ENCODE results near the gene LIME1.

The LIME1 gene, protein sequence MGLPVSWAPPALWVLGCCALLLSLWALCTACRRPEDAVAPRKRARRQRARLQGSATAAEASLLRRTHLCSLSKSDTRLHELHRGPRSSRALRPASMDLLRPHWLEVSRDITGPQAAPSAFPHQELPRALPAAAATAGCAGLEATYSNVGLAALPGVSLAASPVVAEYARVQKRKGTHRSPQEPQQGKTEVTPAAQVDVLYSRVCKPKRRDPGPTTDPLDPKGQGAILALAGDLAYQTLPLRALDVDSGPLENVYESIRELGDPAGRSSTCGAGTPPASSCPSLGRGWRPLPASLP

DNA sequence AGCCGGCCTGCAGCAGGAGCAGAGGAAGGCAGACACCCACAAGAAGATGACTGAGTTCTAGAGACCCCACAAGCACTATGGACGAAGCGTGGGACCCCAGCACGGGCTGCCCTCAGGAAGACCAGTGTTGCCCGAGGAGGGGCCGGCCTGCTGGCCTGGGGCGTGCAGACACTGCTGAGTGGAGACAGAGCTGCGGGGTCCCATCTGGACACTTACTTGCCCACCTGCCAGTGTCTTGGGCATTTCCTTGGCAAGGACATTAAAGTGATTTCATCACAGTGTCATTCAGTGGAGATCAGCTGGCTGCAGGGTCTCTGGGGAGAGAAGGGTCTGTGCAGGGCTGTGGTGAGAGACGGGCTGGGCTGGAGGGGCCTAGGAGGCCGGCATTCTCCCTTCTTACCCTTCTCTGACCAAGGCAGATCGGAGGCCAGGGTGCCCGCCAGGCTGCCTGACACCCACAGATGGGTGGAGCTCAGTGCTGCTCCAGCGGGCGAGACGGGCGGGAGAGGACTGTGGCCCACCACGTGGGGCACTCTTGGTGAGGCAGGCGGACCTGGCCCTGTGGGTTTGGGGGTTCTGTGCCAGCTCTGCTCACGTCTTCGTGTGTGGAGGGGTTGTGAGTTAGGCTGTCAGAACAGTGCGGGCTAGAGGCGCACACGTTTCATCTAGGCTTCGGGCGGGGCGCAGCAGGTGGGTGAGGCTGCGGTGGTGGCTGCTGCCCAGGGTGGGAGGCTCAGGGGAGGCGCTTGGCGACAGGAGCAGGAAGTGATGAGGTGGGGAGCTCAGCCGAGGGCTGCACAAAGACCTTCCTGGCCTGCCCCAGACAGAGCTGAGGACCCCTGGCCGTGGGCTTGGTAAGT, at the start of gene LIME1:
LIME1 (plus strand) TSS at position 806 of the 860 bp plus-strand sequence. CDS start 886 bp downstream, outside the sequence.
- Histone ChIP-seq H3K27ac (ENCODE audit: low read depth, low read length) (no peak within 1 kb of the TSS), H3K79me2 (ENCODE audit: control insufficient read depth, insufficient read depth, low read length, unreplicated experiment) (peaks cover under 1% of the 10 kb centered on the region), H3K36me3 (ENCODE audit: insufficient read depth, low read length) (no peaks in the 10 kb centered on the region), H3K4me3 (ENCODE audit: low read depth, low read length) (no peak within 1 kb of the TSS), H3K4me1 (ENCODE audit: control insufficient read depth, insufficient read depth, low read length, unreplicated experiment) (no peaks in the 10 kb centered on the region), H2AFZ (ENCODE audit: low read length, unreplicated experiment) (no peak within 1 kb of the TSS), H3K27me3 (ENCODE audit: insufficient read depth, low read length) (no peaks in the 10 kb centered on the region)

DNA sequence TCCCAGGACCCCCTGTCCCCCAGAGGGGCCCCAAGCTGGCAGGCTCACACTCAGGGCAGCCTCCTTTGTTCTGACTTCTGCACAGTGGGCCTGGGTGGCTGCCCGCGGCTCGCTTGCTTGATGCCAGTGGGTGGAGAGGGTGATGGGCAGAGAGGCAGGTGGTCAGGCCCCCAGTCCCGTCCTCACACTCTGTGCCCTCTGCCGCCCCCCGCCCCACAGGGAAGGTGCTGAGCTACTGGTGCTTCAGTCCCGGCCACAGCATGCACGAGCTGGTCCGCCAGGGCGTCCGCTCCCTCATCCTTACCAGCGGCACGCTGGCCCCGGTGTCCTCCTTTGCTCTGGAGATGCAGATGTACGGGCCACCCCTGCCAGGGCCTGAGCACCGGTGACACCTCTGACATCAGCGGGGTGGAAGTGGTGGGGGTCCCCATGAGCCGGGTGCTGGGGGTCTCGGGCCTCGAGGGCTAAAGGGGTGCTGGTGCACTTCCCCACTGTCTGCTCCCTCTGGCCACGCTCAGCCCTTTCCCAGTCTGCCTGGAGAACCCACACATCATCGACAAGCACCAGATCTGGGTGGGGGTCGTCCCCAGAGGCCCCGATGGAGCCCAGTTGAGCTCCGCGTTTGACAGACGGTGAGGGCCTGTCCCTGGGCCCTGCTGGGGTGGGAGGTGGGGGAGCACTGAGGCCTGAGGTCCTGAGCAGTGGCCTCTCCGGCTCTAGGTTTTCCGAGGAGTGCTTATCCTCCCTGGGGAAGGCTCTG, 48.9 kb upstream of the LIME1 start:
- Histone ChIP-seq H3K36me3 (ENCODE audit: insufficient read depth, low read length) (peaks cover 3% of the 10 kb centered on the region; the same call in 1 of the 2 replicates), H3K79me2 (ENCODE audit: control insufficient read depth, insufficient read depth, low read length, unreplicated experiment) (no peaks in the 10 kb centered on the region), H3K4me3 (ENCODE audit: low read depth, low read length) (no peak overlapping the region), H3K27ac (ENCODE audit: low read depth, low read length) (peak overlapping the region; percentile 95), H3K4me1 (ENCODE audit: control insufficient read depth, insufficient read depth, low read length, unreplicated experiment) (peaks cover 39% of the 10 kb centered on the region), H2AFZ (ENCODE audit: low read length, unreplicated experiment) (no peak overlapping the region), H3K27me3 (ENCODE audit: insufficient read depth, low read length) (no peaks in the 10 kb centered on the region)

DNA sequence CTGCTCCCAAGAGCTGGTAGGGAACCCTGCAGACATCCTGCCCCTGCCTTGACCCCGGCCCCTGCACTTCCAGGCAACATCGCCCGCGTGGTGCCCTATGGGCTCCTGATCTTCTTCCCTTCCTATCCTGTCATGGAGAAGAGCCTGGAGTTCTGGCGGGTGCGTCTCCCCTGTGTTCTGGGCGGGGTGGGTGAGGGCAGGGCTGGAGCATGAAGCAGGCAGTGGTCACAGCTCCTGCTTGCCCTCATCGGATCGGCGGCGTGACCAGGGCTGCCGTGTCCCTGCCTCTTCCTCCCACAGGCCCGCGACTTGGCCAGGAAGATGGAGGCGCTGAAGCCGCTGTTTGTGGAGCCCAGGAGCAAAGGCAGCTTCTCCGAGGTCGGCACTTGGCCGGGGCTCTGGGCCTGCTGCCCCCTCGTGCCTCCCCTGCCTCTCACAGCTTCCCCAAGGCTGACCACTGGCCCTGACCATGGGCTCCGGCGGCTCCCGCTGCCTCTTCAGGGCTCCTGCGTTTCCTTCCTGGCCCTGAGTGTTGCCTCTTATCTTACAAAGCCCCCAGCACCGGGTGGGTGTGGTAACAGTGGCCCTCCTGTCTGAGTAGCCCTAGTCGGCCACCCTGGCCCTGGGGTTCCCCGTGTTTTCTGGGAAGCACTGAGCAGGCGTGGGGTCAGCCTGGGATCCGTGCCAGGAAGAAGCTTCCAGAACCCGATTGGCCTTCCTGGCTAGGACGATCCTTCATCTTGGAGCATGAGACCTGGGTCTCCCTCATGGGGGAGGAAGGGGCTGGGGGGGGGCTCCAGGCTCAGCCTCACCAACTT, 48.0 kb upstream of the LIME1 start:
- Histone ChIP-seq H3K27ac (ENCODE audit: low read depth, low read length) (peak overlapping the region; percentile 95), H3K36me3 (ENCODE audit: insufficient read depth, low read length) (peaks cover under 1% of the 10 kb centered on the region; the same call in 1 of the 2 replicates), H2AFZ (ENCODE audit: low read length, unreplicated experiment) (no peak overlapping the region)

DNA sequence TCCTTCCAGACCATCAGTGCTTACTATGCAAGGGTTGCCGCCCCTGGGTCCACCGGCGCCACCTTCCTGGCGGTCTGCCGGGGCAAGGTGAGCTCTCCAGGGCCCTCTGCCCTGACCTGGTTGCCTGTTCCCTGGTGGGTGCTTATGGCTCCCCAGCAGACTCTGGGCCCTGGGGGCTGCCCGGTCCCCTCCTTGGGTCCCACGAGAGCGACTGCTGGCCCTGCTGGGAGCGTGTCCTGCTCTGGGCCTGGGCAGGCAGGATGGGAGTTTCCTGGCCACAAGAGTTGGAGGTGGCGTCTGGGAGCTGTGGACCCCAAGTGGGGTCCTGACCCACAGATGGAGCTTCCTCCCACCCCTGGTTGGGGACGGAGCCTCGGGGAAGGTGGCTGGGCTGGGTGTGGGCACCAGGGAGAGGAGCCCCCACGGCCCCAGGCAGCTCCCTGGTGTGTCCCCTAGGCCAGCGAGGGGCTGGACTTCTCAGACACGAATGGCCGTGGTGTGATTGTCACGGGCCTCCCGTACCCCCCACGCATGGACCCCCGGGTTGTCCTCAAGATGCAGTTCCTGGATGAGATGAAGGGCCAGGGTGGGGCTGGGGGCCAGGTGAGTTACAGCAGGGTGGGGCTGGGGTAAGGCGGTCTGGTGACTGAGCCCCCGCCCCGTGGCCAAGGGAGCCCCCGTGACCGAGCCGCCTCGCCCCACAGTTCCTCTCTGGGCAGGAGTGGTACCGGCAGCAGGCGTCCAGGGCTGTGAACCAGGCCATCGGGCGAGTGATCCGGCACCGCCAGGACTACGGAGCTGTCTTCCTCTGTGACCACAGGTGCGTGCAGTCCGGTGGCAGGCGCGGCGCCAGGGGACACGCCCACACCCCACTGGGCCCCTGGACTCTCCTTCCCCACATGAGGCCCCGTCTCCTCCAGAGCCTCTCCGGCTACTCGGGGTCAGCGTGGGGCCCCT, 47.1 kb upstream of the LIME1 start:
- Histone ChIP-seq H3K4me1 (ENCODE audit: control insufficient read depth, insufficient read depth, low read length, unreplicated experiment) (peaks cover 28% of the 10 kb centered on the region), H3K36me3 (ENCODE audit: insufficient read depth, low read length) (peaks cover 3% of the 10 kb centered on the region; the same call in 1 of the 2 replicates), H3K27me3 (ENCODE audit: insufficient read depth, low read length) (no peaks in the 10 kb centered on the region), H3K27ac (ENCODE audit: low read depth, low read length) (no peak overlapping the region), H3K79me2 (ENCODE audit: control insufficient read depth, insufficient read depth, low read length, unreplicated experiment) (no peaks in the 10 kb centered on the region), H3K4me3 (ENCODE audit: low read depth, low read length) (no peak overlapping the region), H2AFZ (ENCODE audit: low read length, unreplicated experiment) (no peak overlapping the region)

More for the DNA sequence above, 48.0 kb upstream of the LIME1 start:
- H3K4me1 ChIP-seq (ENCODE audit: control insufficient read depth, insufficient read depth, low read length, unreplicated experiment) = peaks cover 31% of the 10 kb centered on the region
- no peaks in the 10 kb centered on the region for H3K27me3 ChIP-seq (ENCODE audit: insufficient read depth, low read length)
- H3K79me2 ChIP-seq (ENCODE audit: control insufficient read depth, insufficient read depth, low read length, unreplicated experiment) = no peaks in the 10 kb centered on the region
- H3K4me3 ChIP-seq (ENCODE audit: low read depth, low read length) = no peak overlapping the region

DNA sequence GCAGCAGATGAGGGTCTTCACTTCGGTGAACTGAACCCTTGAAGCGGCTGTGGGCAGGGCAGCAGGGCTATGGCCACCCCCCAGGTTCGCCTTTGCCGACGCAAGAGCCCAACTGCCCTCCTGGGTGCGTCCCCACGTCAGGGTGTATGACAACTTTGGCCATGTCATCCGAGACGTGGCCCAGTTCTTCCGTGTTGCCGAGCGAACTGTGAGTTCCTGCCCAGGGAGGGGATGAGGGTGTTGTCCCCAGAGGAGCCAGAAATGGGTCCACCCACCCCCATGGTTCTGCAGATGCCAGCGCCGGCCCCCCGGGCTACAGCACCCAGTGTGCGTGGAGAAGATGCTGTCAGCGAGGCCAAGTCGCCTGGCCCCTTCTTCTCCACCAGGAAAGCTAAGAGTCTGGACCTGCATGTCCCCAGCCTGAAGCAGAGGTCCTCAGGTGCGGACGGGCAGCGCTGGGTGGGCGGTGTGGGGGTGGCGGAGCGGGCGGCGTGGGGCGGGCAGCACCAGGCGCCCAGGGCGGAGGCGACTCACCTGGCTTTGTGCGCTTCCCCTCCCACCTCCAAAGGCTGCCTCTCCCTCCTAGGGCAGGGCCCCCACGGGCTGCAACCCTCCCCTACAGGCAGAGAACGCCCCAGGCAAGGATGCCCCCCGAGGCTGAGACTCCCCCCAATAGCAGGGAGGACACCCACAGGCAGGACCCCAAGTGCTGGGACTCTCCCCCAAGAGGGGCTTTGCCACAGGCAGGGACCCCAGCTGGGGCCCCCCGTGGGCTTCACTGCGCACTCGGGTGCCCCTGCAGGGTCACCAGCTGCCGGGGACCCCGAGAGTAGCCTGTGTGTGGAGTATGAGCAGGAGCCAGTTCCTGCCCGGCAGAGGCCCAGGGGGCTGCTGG, 46.2 kb upstream of the LIME1 start:
- Histone ChIP-seq H3K4me1 (ENCODE audit: control insufficient read depth, insufficient read depth, low read length, unreplicated experiment) (peaks cover 28% of the 10 kb centered on the region), H3K27me3 (ENCODE audit: insufficient read depth, low read length) (no peaks in the 10 kb centered on the region), H3K27ac (ENCODE audit: low read depth, low read length) (no peak overlapping the region)

DNA sequence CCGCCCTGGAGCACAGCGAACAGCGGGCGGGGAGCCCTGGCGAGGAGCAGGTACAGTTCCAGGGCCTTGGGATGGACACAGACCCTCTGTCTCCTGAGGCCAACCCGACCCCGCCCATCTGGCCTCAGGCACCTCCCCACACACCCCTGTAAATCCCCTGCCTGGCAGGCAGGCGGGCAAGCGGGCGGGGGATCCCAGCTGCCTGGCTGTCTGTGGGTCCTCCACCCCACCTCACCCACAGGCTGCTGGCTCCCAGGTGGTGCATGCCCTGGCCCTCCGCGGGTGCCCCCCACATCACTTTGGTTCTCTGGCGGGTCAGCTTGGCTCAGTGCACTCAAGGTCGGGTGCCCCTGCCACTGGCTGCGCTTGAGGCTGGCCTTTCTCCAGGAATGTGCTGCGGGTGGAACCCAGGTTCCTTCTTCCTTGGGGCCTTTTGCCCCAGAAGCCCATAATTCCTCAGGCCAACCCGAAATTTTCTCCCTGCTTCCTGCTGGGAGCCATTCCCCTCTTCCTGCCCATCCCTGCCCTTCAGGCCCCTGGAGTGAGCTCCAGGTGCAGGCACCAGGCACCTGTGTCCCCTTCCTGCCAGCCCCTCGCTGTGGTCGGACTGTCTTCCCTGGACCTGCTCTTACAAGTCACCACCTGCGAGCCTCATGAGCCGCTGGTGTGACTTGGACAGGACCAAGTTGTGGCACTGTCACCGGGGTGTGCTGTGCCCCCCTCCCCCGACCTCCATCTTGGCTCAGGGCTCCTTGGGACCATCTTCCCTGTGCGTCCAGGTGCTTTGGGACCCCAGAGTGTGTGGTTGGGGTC, 45.4 kb upstream of the LIME1 start:
- Histone ChIP-seq H3K4me3 (ENCODE audit: low read depth, low read length) (no peak overlapping the region), H2AFZ (ENCODE audit: low read length, unreplicated experiment) (no peak overlapping the region), H3K79me2 (ENCODE audit: control insufficient read depth, insufficient read depth, low read length, unreplicated experiment) (no peaks in the 10 kb centered on the region), H3K4me1 (ENCODE audit: control insufficient read depth, insufficient read depth, low read length, unreplicated experiment) (peaks cover 23% of the 10 kb centered on the region), H3K27me3 (ENCODE audit: insufficient read depth, low read length) (no peaks in the 10 kb centered on the region), H3K36me3 (ENCODE audit: insufficient read depth, low read length) (peaks cover 6% of the 10 kb centered on the region; the same call in 1 of the 2 replicates), H3K27ac (ENCODE audit: low read depth, low read length) (no peak overlapping the region)

More for the DNA sequence above, 46.2 kb upstream of the LIME1 start:
- H3K4me3 ChIP-seq (ENCODE audit: low read depth, low read length) = no peak overlapping the region
- H3K79me2 ChIP-seq (ENCODE audit: control insufficient read depth, insufficient read depth, low read length, unreplicated experiment) = no peaks in the 10 kb centered on the region
- no peak overlapping the region for H2AFZ ChIP-seq (ENCODE audit: low read length, unreplicated experiment)
- peaks cover 6% of the 10 kb centered on the region; the same call in 1 of the 2 replicates for H3K36me3 ChIP-seq (ENCODE audit: insufficient read depth, low read length)

DNA sequence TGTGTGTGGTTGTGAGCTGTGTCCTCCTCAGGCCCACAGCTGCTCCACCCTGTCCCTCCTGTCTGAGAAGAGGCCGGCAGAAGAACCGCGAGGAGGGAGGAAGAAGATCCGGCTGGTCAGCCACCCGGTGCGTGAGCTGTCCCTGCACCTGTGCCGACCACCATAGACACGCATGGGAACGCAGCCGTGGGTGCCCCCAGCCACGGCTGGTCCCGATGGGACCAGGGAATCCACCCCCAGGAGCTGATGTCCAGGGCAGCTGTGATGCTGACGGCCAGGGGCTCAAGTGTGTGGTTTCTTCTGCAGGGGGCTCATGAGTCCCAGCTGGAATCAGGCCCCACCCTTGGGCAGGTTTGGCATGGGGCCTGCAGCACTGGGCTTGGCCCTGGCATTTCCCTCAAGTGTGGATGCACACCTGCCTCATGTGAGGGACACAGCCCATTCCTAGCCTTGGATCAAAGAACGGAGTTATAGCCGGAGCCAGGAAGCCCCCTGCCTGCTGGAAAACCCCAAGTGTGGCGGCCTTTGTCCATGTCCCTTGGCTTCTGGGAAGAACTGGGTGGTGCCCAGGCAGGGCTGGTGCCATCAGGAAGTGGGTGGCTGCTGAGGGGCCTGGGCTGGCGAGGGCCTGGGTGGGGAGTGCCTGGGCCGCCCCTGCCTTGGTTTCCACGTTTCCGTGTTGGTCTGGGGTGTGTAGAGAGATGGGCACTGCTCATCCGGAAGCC, 44.6 kb upstream of the LIME1 start:
- H3K27ac ChIP-seq (ENCODE audit: low read depth, low read length) = no peak overlapping the region
- H3K4me1 ChIP-seq (ENCODE audit: control insufficient read depth, insufficient read depth, low read length, unreplicated experiment) = peaks cover 15% of the 10 kb centered on the region
- H3K27me3 ChIP-seq (ENCODE audit: insufficient read depth, low read length) = no peaks in the 10 kb centered on the region
- H2AFZ ChIP-seq (ENCODE audit: low read length, unreplicated experiment) = no peak overlapping the region
- H3K36me3 ChIP-seq (ENCODE audit: insufficient read depth, low read length) = peaks cover 6% of the 10 kb centered on the region; the same call in 1 of the 2 replicates
- no peaks in the 10 kb centered on the region for H3K79me2 ChIP-seq (ENCODE audit: control insufficient read depth, insufficient read depth, low read length, unreplicated experiment)
- H3K4me3 ChIP-seq (ENCODE audit: low read depth, low read length) = no peak overlapping the region
